ENCODE measurements around the gene TPCN2.

DNA sequence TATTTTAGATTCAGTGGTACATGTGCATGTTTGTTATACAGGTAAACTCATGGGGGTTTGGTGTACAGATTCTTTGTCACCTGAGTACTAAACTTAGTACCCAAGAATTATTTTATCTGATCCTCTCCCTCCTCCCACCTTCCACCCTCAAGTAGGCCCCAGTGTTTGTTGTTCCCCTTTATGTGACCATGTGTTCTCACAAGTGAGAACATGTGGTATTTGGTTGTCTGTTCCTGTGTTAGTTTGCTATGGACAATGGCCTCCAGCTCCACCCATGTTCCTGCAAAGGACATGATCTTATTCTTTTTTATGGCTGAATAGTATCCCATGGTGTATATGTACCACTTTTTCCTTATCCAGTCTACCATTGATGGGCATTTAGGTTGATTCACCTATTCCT is 113.8 kb downstream of the TPCN2 start:
- TF ChIP-seq, protein P1, sequence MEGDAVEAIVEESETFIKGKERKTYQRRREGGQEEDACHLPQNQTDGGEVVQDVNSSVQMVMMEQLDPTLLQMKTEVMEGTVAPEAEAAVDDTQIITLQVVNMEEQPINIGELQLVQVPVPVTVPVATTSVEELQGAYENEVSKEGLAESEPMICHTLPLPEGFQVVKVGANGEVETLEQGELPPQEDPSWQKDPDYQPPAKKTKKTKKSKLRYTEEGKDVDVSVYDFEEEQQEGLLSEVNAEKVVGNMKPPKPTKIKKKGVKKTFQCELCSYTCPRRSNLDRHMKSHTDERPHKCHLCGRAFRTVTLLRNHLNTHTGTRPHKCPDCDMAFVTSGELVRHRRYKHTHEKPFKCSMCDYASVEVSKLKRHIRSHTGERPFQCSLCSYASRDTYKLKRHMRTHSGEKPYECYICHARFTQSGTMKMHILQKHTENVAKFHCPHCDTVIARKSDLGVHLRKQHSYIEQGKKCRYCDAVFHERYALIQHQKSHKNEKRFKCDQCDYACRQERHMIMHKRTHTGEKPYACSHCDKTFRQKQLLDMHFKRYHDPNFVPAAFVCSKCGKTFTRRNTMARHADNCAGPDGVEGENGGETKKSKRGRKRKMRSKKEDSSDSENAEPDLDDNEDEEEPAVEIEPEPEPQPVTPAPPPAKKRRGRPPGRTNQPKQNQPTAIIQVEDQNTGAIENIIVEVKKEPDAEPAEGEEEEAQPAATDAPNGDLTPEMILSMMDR (IDR thresholded peaks at IDR 0.05; ENCODE audit: poor library complexity, severe bottlenecking) = no peak
- no peak for TF ChIP-seq EZH2 (IDR thresholded peaks at IDR 0.05; ENCODE audit: borderline replicate concordance, insufficient read depth, low read length, poor library complexity, severe bottlenecking)

Measured in neural cell (in vitro differentiated cells).